Stimulated activated memory B cell treated with anti-CD40 and anti-IgM and Interleukin-4, amounts not matched to agents 10 μg/mL and 1 μg/mL and 100 μg/mL, for 72 hours (primary cell): ENCODE data around the gene HDAC7.

Source experiments
- ATAC-seq: fragments of 150-1000 bp; cut with Tn5 transposase; 2 replicates; pipeline ENCODE4 v1.10.0; 2021
- H3K27ac Mint-ChIP-seq: one replicate; pipeline ENCODE4 v1.8.0; 2022; ENCODE audit warnings: mild to moderate bottlenecking, mixed read lengths
- H3K27me3 Mint-ChIP-seq: one replicate; pipeline ENCODE4 v1.8.0; 2022; ENCODE audit warnings: mixed read lengths
- H3K36me3 Mint-ChIP-seq: one replicate; pipeline ENCODE4 v1.8.0; 2022; ENCODE audit warnings: mixed read lengths
- H3K4me1 Mint-ChIP-seq: one replicate; pipeline ENCODE4 v1.8.0; 2022; ENCODE audit warnings: mixed read lengths
- H3K4me3 Mint-ChIP-seq: one replicate; pipeline ENCODE4 v1.8.0; 2022; ENCODE audit warnings: mild to moderate bottlenecking, moderate library complexity, mixed read lengths
- H3K9me3 Mint-ChIP-seq: one replicate; pipeline ENCODE4 v1.8.0; 2022; ENCODE audit warnings: mixed read lengths

HDAC7 gene

GRCh38 chr12:47840571-47840970, 20.9 kb upstream of the HDAC7 start:
- no peak for ATAC-seq
- peaks cover 9% of the 10 kb centered on the region for H3K27me3 Mint-ChIP-seq
- H3K36me3 Mint-ChIP-seq: peaks cover 6% of the 10 kb centered on the region
- no peak overlapping the region for H3K4me3 Mint-ChIP-seq
- no peak overlapping the region for H3K27ac Mint-ChIP-seq
- H3K9me3 Mint-ChIP-seq: no peaks in the 10 kb centered on the region
- peaks cover 21% of the 10 kb centered on the region for H3K4me1 Mint-ChIP-seq

- ATAC-seq: no peak
- H3K4me3 Mint-ChIP-seq: no peak overlapping the region
- H3K27ac Mint-ChIP-seq: no peak overlapping the region
- no peaks in the 10 kb centered on the region for H3K27me3 Mint-ChIP-seq
- H3K36me3 Mint-ChIP-seq: no peaks in the 10 kb centered on the region
- no peaks in the 10 kb centered on the region for H3K9me3 Mint-ChIP-seq
- H3K4me1 Mint-ChIP-seq: peaks cover 34% of the 10 kb centered on the region
Observed at GRCh38 chr12:47839214-47839876, 19.6 kb upstream of the HDAC7 start.

GRCh38 chr12:47838286-47838931, 18.7 kb upstream of the HDAC7 start:
- Mint-ChIP-seq H3K36me3 (no peaks in the 10 kb centered on the region), H3K27ac (no peak overlapping the region), H3K4me3 (no peak overlapping the region)

GRCh38 chr12:47837190-47838171, 17.8 kb upstream of the HDAC7 start:
- Mint-ChIP-seq H3K27ac (peak overlapping the region; percentile 91), H3K4me1 (peaks cover 52% of the 10 kb centered on the region), H3K36me3 (no peaks in the 10 kb centered on the region), H3K4me3 (no peak overlapping the region), H3K27me3 (no peaks in the 10 kb centered on the region), H3K9me3 (no peaks in the 10 kb centered on the region)
- ATAC-seq: peak; percentile 32

More at GRCh38 chr12:47838286-47838931, 18.7 kb upstream of the HDAC7 start:
- ATAC-seq: no peak
- Mint-ChIP-seq H3K27me3 (no peaks in the 10 kb centered on the region), H3K4me1 (peaks cover 43% of the 10 kb centered on the region), H3K9me3 (no peaks in the 10 kb centered on the region)

- H3K4me3 Mint-ChIP-seq: no peak overlapping the region
- H3K27me3 Mint-ChIP-seq: no peaks in the 10 kb centered on the region
- H3K4me1 Mint-ChIP-seq: peaks cover 68% of the 10 kb centered on the region
- no peaks in the 10 kb centered on the region for H3K36me3 Mint-ChIP-seq
- no peak for ATAC-seq
- peak overlapping the region; percentile 91 for H3K27ac Mint-ChIP-seq
- H3K9me3 Mint-ChIP-seq: no peaks in the 10 kb centered on the region
Observed at GRCh38 chr12:47835831-47836155, 16.1 kb upstream of the HDAC7 start.

GRCh38 chr12:47835006-47835830, 15.5 kb upstream of the HDAC7 start:
- H3K36me3 Mint-ChIP-seq: no peaks in the 10 kb centered on the region
- no peaks in the 10 kb centered on the region for H3K9me3 Mint-ChIP-seq
- H3K27me3 Mint-ChIP-seq: no peaks in the 10 kb centered on the region
- peak overlapping the region; percentile 91 for H3K27ac Mint-ChIP-seq
- no peak overlapping the region for H3K4me3 Mint-ChIP-seq
- ATAC-seq: no peak
- H3K4me1 Mint-ChIP-seq: peaks cover 73% of the 10 kb centered on the region

GRCh38 chr12:47834199-47834903, 14.6 kb upstream of the HDAC7 start:
- no peaks in the 10 kb centered on the region for H3K36me3 Mint-ChIP-seq
- no peak for ATAC-seq
- H3K4me3 Mint-ChIP-seq: no peak overlapping the region
- H3K27ac Mint-ChIP-seq: peak overlapping the region; percentile 91
- no peaks in the 10 kb centered on the region for H3K9me3 Mint-ChIP-seq
- H3K4me1 Mint-ChIP-seq: peaks cover 75% of the 10 kb centered on the region
- no peaks in the 10 kb centered on the region for H3K27me3 Mint-ChIP-seq

GRCh38 chr12:47833591-47834012, 13.9 kb upstream of the HDAC7 start:
- no peaks in the 10 kb centered on the region for H3K9me3 Mint-ChIP-seq
- H3K27me3 Mint-ChIP-seq: no peaks in the 10 kb centered on the region
- H3K4me1 Mint-ChIP-seq: peaks cover 82% of the 10 kb centered on the region
- no peak for ATAC-seq
- no peak overlapping the region for H3K4me3 Mint-ChIP-seq
- H3K27ac Mint-ChIP-seq: peak overlapping the region; percentile 91
- H3K36me3 Mint-ChIP-seq: no peaks in the 10 kb centered on the region

GRCh38 chr12:47832263-47832933, 12.7 kb upstream of the HDAC7 start:
- no peaks in the 10 kb centered on the region for H3K27me3 Mint-ChIP-seq
- peak; percentile 86 for ATAC-seq
- no peaks in the 10 kb centered on the region for H3K36me3 Mint-ChIP-seq
- H3K4me1 Mint-ChIP-seq: peaks cover 85% of the 10 kb centered on the region
- no peaks in the 10 kb centered on the region for H3K9me3 Mint-ChIP-seq
- H3K27ac Mint-ChIP-seq: peak overlapping the region; percentile 91
- peak overlapping the region; percentile 63 for H3K4me3 Mint-ChIP-seq

- H3K4me3 Mint-ChIP-seq: no peak overlapping the region
- no peaks in the 10 kb centered on the region for H3K36me3 Mint-ChIP-seq
- H3K9me3 Mint-ChIP-seq: no peaks in the 10 kb centered on the region
- no peak for ATAC-seq
- no peaks in the 10 kb centered on the region for H3K27me3 Mint-ChIP-seq
- peak overlapping the region; percentile 61 for H3K27ac Mint-ChIP-seq
- peaks cover 68% of the 10 kb centered on the region for H3K4me1 Mint-ChIP-seq
Observed at GRCh38 chr12:47829584-47829983, 9.9 kb upstream of the HDAC7 start.

GRCh38 chr12:47828976-47829482, 9.3 kb upstream of the HDAC7 start:
- no peaks in the 10 kb centered on the region for H3K36me3 Mint-ChIP-seq
- peaks cover 68% of the 10 kb centered on the region for H3K4me1 Mint-ChIP-seq
- H3K9me3 Mint-ChIP-seq: no peaks in the 10 kb centered on the region
- H3K27me3 Mint-ChIP-seq: no peaks in the 10 kb centered on the region
- H3K27ac Mint-ChIP-seq: peak overlapping the region; percentile 61
- no peak overlapping the region for H3K4me3 Mint-ChIP-seq
- ATAC-seq: no peak

GRCh38 chr12:47828008-47828975, 8.6 kb upstream of the HDAC7 start:
- H3K27me3 Mint-ChIP-seq: no peaks in the 10 kb centered on the region
- no peaks in the 10 kb centered on the region for H3K9me3 Mint-ChIP-seq
- ATAC-seq: no peak
- no peaks in the 10 kb centered on the region for H3K36me3 Mint-ChIP-seq
- H3K4me1 Mint-ChIP-seq: peaks cover 68% of the 10 kb centered on the region
- H3K4me3 Mint-ChIP-seq: no peak overlapping the region
- H3K27ac Mint-ChIP-seq: peak overlapping the region; percentile 61

GRCh38 chr12:47825173-47825639, 5.5 kb upstream of the HDAC7 start:
- ATAC-seq: no peak
- Mint-ChIP-seq H3K27ac (peak overlapping the region; percentile 85), H3K36me3 (no peaks in the 10 kb centered on the region), H3K27me3 (no peaks in the 10 kb centered on the region), H3K9me3 (no peaks in the 10 kb centered on the region), H3K4me1 (peaks cover 59% of the 10 kb centered on the region), H3K4me3 (no peak overlapping the region)
